Measurements from ENCODE around the gene CEP97.

DNA sequence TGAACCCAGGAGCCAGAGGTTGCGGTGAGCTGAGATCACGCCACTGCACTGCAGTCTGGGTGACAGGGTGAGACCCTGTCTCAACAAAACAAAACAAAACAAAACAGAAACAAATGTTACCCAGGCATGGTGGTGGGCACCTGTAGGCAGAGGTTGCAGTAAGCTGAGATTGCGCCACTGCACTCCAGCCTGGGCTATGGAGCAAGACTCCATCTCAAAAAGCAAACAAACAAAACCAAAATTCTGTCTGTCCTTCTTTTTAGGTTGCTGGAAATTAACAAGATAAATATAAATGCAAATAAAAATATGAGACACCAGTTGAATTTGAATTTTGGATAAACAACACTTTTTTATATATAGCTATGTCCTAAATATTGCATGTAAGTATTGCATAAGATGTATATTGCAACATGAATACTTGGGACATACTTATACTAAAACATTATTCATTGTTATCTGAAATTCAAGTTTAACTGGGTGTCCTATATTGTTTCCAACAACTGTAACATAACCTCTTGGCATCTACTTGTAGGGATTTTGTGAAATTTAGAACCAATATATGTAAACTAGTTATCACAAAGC lies 4.7 kb upstream of the CEP97 start:
- TF ChIP-seq, protein P1, sequence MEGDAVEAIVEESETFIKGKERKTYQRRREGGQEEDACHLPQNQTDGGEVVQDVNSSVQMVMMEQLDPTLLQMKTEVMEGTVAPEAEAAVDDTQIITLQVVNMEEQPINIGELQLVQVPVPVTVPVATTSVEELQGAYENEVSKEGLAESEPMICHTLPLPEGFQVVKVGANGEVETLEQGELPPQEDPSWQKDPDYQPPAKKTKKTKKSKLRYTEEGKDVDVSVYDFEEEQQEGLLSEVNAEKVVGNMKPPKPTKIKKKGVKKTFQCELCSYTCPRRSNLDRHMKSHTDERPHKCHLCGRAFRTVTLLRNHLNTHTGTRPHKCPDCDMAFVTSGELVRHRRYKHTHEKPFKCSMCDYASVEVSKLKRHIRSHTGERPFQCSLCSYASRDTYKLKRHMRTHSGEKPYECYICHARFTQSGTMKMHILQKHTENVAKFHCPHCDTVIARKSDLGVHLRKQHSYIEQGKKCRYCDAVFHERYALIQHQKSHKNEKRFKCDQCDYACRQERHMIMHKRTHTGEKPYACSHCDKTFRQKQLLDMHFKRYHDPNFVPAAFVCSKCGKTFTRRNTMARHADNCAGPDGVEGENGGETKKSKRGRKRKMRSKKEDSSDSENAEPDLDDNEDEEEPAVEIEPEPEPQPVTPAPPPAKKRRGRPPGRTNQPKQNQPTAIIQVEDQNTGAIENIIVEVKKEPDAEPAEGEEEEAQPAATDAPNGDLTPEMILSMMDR (IDR thresholded peaks at IDR 0.05): no peak
- TF ChIP-seq POLR2A (IDR thresholded peaks at IDR 0.05): no peak

All from adrenal gland (tissue), 5 donors.